Muscle of leg (tissue), 11 donors: ENCODE data around the gene AIF1. TPM values are rescaled to one million over a fixed set of nuclear protein-coding genes. Genes with fewer than 3 reads are reported as not detected.
A peak's percentile ranks its signal among the peaks of the same experiment; 100 is the strongest.

Experiments used
- DNase-seq: peaks from one replicate; pipeline ENCODE4 v3.0.0; 2013
- H3K27ac ChIP-seq: one replicate; pipeline ENCODE4 v1.5.1; 2013; ENCODE audit warnings: mild to moderate bottlenecking, low read length, control low read depth
- H3K27me3 ChIP-seq: one replicate; pipeline ENCODE4 v1.6.1; 2013; ENCODE audit warnings: low read length; ENCODE audit not compliant: control insufficient read depth, insufficient read depth
- H3K36me3 ChIP-seq: one replicate; pipeline ENCODE4 v1.6.1; 2013; ENCODE audit warnings: low read length; ENCODE audit not compliant: control insufficient read depth, insufficient read depth
- H3K4me1 ChIP-seq: one replicate; pipeline ENCODE4 v1.6.1; 2013; ENCODE audit warnings: low read length; ENCODE audit not compliant: control insufficient read depth, insufficient read depth
- H3K4me3 ChIP-seq: one replicate; pipeline ENCODE4 v1.5.1; 2013; ENCODE audit warnings: low read length, control low read depth
- H3K9me3 ChIP-seq: replicated peaks from 2 replicates; pipeline ENCODE4 v1.6.1; 2013; ENCODE audit warnings: low read depth, low read length; ENCODE audit not compliant: control insufficient read depth
- WGBS: methylation state at CpG from one replicate; pipeline ENCODE4 v1.1.5; 2013; ENCODE audit warnings: missing lambda C conversion rate; ENCODE audit not compliant: insufficient coverage; 5-methylcytosine and 5-hydroxymethylcytosine counted together
- polyA plus RNA-seq, 8 donors: library from polyadenylated mRNA; unstranded; fragments of 120-200 nt; gene quantifications; one replicate each; pipeline versions ENCODE4 v1.2.1 to v1.2.3, GENCODE V29; 2013; ENCODE audit warnings: inconsistent platforms in 1 of 8, low replicate concordance in 1 of 8; ENCODE audit not compliant: insufficient read length in 8 of 8, insufficient read depth in 1 of 8
- total RNA-seq: library from RNA; stranded (reverse); fragments of 120-200 nt; gene quantifications from one replicate; pipeline ENCODE4 v1.2.4, GENCODE V29; 2013

The AIF1 gene
- total and polyA plus RNA-seq, 9 donors: 18.7 to 29.5 (median 21.8) TPM

GRCh38 chr6:31642798-31643570, 27.9 kb downstream of the AIF1 start:
- no peak overlapping the region for H3K4me3 ChIP-seq
- WGBS: 95% methylated on average over 2 of the region's 6 CpGs
- H3K36me3 ChIP-seq: peaks cover 88% of the 10 kb centered on the region
- H3K27me3 ChIP-seq: no peaks in the 10 kb centered on the region
- no peaks in the 10 kb centered on the region for H3K9me3 ChIP-seq
- DNase-seq: no peak
- H3K27ac ChIP-seq: no peak overlapping the region
- peaks cover 4% of the 10 kb centered on the region for H3K4me1 ChIP-seq

- Histone ChIP-seq H3K27me3 (no peaks in the 10 kb centered on the region), H3K36me3 (peaks cover 93% of the 10 kb centered on the region)
- 96% methylated on average over 10 of the region's 17 CpGs for WGBS
These were observed 28.9 kb downstream of the AIF1 start for GRCh38 chr6:31643818-31644454.

GRCh38 chr6:31645325-31645724, 30.3 kb downstream of the AIF1 start:
- Histone ChIP-seq H3K27ac (no peak overlapping the region), H3K36me3 (peaks cover 89% of the 10 kb centered on the region), H3K9me3 (no peaks in the 10 kb centered on the region), H3K4me1 (no peaks in the 10 kb centered on the region), H3K27me3 (no peaks in the 10 kb centered on the region), H3K4me3 (no peak overlapping the region)
- no peak for DNase-seq
- 96% methylated on average over 8 of the region's 9 CpGs for WGBS

More at GRCh38 chr6:31643818-31644454, 28.9 kb downstream of the AIF1 start:
- Histone ChIP-seq H3K4me3 (no peak overlapping the region), H3K9me3 (no peaks in the 10 kb centered on the region), H3K4me1 (peaks cover 4% of the 10 kb centered on the region), H3K27ac (no peak overlapping the region)
- no peak for DNase-seq

GRCh38 chr6:31651602-31652191, 36.7 kb downstream of the AIF1 start:
- peaks cover 41% of the 10 kb centered on the region for H3K36me3 ChIP-seq
- H3K4me3 ChIP-seq: peak overlapping the region; percentile 94
- peak; percentile 93 for DNase-seq
- no peaks in the 10 kb centered on the region for H3K9me3 ChIP-seq
- 0% methylated on average over 24 of the region's 29 CpGs for WGBS
- peak overlapping the region; percentile 100 for H3K27ac ChIP-seq
- H3K4me1 ChIP-seq: peaks cover 17% of the 10 kb centered on the region
- H3K27me3 ChIP-seq: no peaks in the 10 kb centered on the region

- H3K27ac ChIP-seq: peak overlapping the region; percentile 100
- peaks cover 18% of the 10 kb centered on the region for H3K4me1 ChIP-seq
- H3K27me3 ChIP-seq: no peaks in the 10 kb centered on the region
- peak; percentile 98 for DNase-seq
- no peaks in the 10 kb centered on the region for H3K9me3 ChIP-seq
- 0% methylated on average over 23 of the region's 37 CpGs for WGBS
- peaks cover 41% of the 10 kb centered on the region for H3K36me3 ChIP-seq
- H3K4me3 ChIP-seq: peak overlapping the region; percentile 94
These were observed 38.1 kb downstream of the AIF1 start for GRCh38 chr6:31652925-31653724.

- Histone ChIP-seq H3K4me3 (no peak overlapping the region), H3K36me3 (peaks cover 28% of the 10 kb centered on the region), H3K9me3 (no peaks in the 10 kb centered on the region), H3K27me3 (no peaks in the 10 kb centered on the region), H3K27ac (no peak overlapping the region), H3K4me1 (peaks cover 33% of the 10 kb centered on the region)
- no peak for DNase-seq
- 100% methylated on average over 1 of the region's 8 CpGs for WGBS
These were observed 39.7 kb downstream of the AIF1 start for GRCh38 chr6:31654574-31655348.

GRCh38 chr6:31655349-31656237, 40.6 kb downstream of the AIF1 start, which contains the start of gene APOM:
TSS of gene APOM (plus strand) at chr6:31655894. CDS start at chr6:31655967, 73 bp downstream.
- H3K9me3 ChIP-seq: no peaks in the 10 kb centered on the region
- 88% methylated on average over 7 of the region's 8 CpGs for WGBS
- DNase-seq: no peak

DNA sequence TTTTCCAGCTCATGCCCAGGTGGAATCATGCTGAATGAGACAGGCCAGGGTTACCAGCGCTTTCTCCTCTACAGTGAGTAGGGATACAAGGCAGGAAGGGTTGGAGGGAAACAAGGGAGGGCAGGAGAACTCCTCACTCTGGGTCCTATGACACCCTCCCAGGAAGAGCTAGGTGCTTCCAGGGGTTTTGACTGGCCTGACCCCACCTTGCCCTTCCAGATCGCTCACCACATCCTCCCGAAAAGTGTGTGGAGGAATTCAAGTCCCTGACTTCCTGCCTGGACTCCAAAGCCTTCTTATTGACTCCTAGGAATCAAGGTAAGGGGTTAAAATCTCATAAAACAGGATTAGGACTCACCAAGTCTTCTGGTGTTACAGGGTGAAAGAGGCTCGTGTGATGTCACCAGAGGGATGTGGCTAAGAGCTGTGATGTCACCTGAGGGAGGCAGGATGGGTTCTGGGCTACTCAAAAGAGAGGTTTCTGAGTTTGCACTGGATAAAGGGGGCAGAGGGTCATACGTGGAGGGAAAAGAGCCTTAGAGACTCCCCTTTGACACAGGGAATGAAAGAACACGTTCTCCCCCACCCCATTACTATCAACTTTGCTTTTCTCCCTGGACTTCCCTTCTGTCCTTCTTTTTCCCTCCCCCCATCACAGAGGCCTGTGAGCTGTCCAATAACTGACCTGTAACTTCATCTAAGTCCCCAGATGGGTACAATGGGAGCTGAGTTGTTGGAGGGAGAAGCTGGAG, 42.5 kb downstream of the AIF1 start:
- Histone ChIP-seq H3K4me1 (peaks cover 34% of the 10 kb centered on the region), H3K36me3 (peaks cover 31% of the 10 kb centered on the region), H3K4me3 (no peak overlapping the region), H3K27ac (no peak overlapping the region), H3K27me3 (no peaks in the 10 kb centered on the region), H3K9me3 (no peaks in the 10 kb centered on the region)
- DNase-seq: no peak
- WGBS: 68% methylated on average over 2 of the region's 6 CpGs

More at GRCh38 chr6:31655349-31656237, 40.6 kb downstream of the AIF1 start, which contains the start of gene APOM:
- no peaks in the 10 kb centered on the region for H3K27me3 ChIP-seq
- peaks cover 25% of the 10 kb centered on the region for H3K36me3 ChIP-seq
- H3K4me3 ChIP-seq: no peak within 1 kb of the TSS
- peaks cover 37% of the 10 kb centered on the region for H3K4me1 ChIP-seq
- no peak within 1 kb of the TSS for H3K27ac ChIP-seq
